Activated CD4-positive, alpha-beta T cell treated with anti-CD3 and anti-CD28 coated beads, Interleukin-2, amount 10 ng/mL, durations not matched to agents 24 days and 14 days (primary cell): ENCODE results near the gene ABHD17A. TPM values are rescaled to one million over a fixed set of nuclear protein-coding genes. Genes with fewer than 3 reads are reported as not detected.

Experiments
- DNase-seq: peaks from one replicate; pipeline ENCODE4 v3.0.0; 2022
- H3K27ac Mint-ChIP-seq: one replicate; pipeline ENCODE4 v1.8.0; 2022; ENCODE audit warnings: mild to moderate bottlenecking, mixed read lengths
- H3K27me3 Mint-ChIP-seq: one replicate; pipeline ENCODE4 v1.8.0; 2022; ENCODE audit warnings: mixed read lengths
- H3K36me3 Mint-ChIP-seq: one replicate; pipeline ENCODE4 v1.8.0; 2022; ENCODE audit warnings: low read depth, mild to moderate bottlenecking, mixed read lengths
- H3K4me1 Mint-ChIP-seq: one replicate; pipeline ENCODE4 v1.8.0; 2021; ENCODE audit warnings: mixed read lengths
- H3K4me3 Mint-ChIP-seq: one replicate; pipeline ENCODE4 v1.8.0; 2022; ENCODE audit warnings: mild to moderate bottlenecking, moderate library complexity, mixed read lengths
- H3K9me3 Mint-ChIP-seq: one replicate; pipeline ENCODE4 v1.8.0; 2021; ENCODE audit warnings: mixed read lengths
- intact Hi-C: fragments of 100-400 bp; cut with micrococcal nuclease; formaldehyde crosslinking; loops from one replicate; pipeline ENCODE4 v1.15.1; 2023
- total RNA-seq: library from RNA; stranded (reverse); gene quantifications from 2 replicates; pipeline ENCODE4 v1.2.3, GENCODE V29; 2022

ABHD17A gene
- total RNA-seq, 1 donor from 2014 or later: 107 TPM

DNA sequence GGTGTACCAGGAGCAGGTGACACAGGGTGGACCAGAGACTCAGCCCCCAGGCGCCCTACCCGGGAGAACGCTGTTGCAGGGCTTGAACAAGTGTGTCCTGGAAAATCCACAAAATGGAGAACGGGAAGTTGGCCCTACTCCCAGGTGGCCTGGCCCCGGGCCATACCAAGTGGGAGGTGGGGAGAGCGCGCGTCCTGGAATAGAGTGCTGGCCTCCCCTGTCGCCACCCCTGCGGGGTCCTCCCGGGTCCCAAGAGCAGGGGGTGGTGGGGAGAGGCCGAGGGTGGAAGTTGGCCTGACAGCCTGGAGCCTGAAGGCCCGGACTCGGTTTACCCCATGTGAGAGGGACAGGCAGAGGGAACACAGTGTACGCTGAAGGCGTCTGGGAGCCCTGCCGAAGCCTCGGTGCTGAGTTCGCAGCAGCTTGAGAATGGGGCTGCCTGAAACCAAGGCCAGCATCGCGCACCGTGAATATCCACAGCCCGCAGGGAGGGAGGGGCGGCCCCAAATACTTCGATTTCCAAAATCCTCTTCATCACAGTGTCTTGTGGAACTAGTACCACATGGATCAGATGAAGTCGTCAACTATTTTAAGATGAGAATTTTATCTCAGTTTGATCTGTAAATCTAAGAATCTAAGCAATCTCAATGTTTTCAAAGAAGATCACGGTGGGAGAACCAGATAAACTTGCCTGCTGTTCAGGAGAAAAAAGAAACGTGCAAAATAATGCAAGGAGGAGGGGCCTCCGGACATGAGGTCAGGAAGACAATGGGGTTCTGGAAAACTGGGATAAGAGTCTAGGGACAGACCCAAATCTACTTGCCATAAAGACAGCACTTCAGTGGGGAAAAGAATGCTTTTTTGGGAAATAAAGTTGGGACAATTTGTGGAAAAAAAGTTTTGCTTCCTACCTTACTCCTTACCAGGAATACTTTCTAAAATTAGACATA lies 11.5 kb downstream of the ABHD17A start:
- Mint-ChIP-seq H3K27ac (peak overlapping the region; percentile 95), H3K27me3 (no peaks in the 10 kb centered on the region), H3K4me1 (peaks cover 19% of the 10 kb centered on the region), H3K4me3 (peak overlapping the region; percentile 99), H3K9me3 (no peaks in the 10 kb centered on the region), H3K36me3 (peaks cover 23% of the 10 kb centered on the region)
- intact Hi-C loops: no loop called here
- no peak for DNase-seq

DNA sequence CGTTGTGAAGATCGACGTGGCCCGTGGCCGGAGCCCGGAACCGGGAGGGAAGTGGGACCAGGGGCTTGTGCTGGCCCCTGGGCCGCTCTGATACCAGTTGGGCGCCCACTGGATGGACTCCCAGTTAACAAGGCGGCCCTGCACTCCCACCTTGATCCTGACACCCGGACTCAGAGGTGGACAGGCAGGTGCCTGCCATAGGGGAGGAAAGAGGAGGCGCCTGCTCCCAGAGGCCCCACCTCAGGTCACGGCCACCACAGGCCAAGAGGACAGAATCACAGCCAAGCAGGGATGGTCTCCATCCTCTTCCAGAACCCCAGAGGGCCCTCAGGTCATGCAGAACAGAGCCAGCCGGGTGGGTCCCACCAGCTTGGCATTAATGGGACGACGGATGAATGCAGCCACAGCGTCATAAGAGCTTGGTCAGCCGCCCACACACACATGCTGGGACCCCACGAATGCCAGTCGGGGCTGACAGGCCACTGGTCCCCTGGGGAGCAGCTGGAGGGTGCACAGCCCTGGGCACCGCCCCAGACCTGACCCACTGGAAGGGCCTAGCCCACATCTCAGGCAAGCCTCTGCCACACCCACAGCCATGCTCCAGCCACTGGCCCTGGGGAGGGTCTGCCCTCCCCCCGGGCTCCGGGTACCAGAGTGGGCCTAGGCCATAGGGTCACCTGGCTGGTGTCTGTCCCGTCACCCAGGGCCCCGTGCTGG lies 12.3 kb downstream of the ABHD17A start:
- DNase-seq: no peak
- Mint-ChIP-seq H3K27ac (no peak overlapping the region), H3K4me3 (peak overlapping the region; percentile 99), H3K9me3 (no peaks in the 10 kb centered on the region), H3K27me3 (no peaks in the 10 kb centered on the region), H3K4me1 (peaks cover 20% of the 10 kb centered on the region), H3K36me3 (peaks cover 23% of the 10 kb centered on the region)
- intact Hi-C loops: no loop called here

DNA sequence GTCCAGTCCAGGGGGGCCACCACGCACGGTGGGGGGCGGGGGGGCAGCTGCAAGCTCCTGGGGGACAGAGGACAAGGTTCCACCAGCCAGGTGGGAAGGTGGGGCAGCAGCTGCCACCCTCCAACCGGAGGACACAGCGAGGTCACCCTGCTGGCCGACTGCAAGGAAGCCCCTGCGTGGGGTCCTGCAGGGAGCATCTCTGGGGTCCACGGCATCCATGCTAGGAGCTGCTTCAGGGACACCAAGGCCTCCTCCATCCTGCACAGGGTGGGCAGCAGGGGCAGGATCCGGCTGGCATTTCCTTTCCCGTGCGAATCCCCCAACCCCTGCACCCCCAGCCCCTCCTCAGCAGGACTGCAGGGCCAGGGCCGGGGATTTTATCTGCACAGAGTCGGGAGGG lies 13.7 kb downstream of the ABHD17A start:
- H3K9me3 Mint-ChIP-seq: no peaks in the 10 kb centered on the region
- intact Hi-C loops: no loop called here
- H3K4me3 Mint-ChIP-seq: no peak overlapping the region
- H3K27ac Mint-ChIP-seq: no peak overlapping the region
- peaks cover 26% of the 10 kb centered on the region for H3K36me3 Mint-ChIP-seq
- H3K4me1 Mint-ChIP-seq: peaks cover 22% of the 10 kb centered on the region
- DNase-seq: no peak
- H3K27me3 Mint-ChIP-seq: no peaks in the 10 kb centered on the region

GRCh38 chr19:1871140-1871597 lies 14.1 kb downstream of the ABHD17A start:
- peaks cover 26% of the 10 kb centered on the region for H3K36me3 Mint-ChIP-seq
- no peaks in the 10 kb centered on the region for H3K9me3 Mint-ChIP-seq
- no peak overlapping the region for H3K27ac Mint-ChIP-seq
- H3K4me1 Mint-ChIP-seq: peaks cover 21% of the 10 kb centered on the region
- intact Hi-C loops: no loop called here
- H3K4me3 Mint-ChIP-seq: no peak overlapping the region
- H3K27me3 Mint-ChIP-seq: no peaks in the 10 kb centered on the region
- no peak for DNase-seq

DNA sequence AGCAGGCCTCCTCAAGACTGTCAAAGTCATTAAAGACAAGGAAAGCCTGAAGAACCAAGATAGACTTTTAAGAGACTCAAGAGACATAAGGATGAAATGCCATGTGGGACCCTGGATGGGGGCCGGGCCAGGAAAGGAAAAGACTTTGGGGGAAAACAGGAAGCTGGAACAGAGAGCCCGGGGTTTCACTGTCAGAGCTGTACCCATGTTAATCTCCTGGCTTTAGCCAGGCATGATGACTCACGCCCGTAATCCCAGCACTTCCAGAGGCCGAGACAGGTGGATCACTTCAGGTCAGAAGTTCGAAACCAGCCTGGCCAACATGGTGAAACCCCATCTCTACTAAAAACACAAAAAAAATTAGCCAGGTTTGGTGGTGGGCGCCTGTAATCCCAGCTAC lies 16.3 kb downstream of the ABHD17A start:
- H3K27me3 Mint-ChIP-seq: no peaks in the 10 kb centered on the region
- no peaks in the 10 kb centered on the region for H3K9me3 Mint-ChIP-seq
- peaks cover 7% of the 10 kb centered on the region for H3K4me1 Mint-ChIP-seq
- H3K36me3 Mint-ChIP-seq: peaks cover 12% of the 10 kb centered on the region
- intact Hi-C loops: no loop called here
- peak overlapping the region; percentile 9 for H3K27ac Mint-ChIP-seq
- no peak for DNase-seq
- no peak overlapping the region for H3K4me3 Mint-ChIP-seq

GRCh38 chr19:1867349-1867724 lies 18.0 kb downstream of the ABHD17A start:
- no peak overlapping the region for H3K27ac Mint-ChIP-seq
- no peaks in the 10 kb centered on the region for H3K27me3 Mint-ChIP-seq
- intact Hi-C loops: no loop called here
- DNase-seq: no peak
- H3K4me3 Mint-ChIP-seq: no peak overlapping the region
- H3K36me3 Mint-ChIP-seq: peaks cover 13% of the 10 kb centered on the region
- H3K4me1 Mint-ChIP-seq: peaks cover 6% of the 10 kb centered on the region
- H3K9me3 Mint-ChIP-seq: no peaks in the 10 kb centered on the region

GRCh38 chr19:1866693-1867348 lies 18.5 kb downstream of the ABHD17A start:
- Mint-ChIP-seq H3K4me3 (no peak overlapping the region), H3K9me3 (no peaks in the 10 kb centered on the region), H3K36me3 (peaks cover 13% of the 10 kb centered on the region), H3K4me1 (peaks cover 6% of the 10 kb centered on the region), H3K27me3 (no peaks in the 10 kb centered on the region), H3K27ac (no peak overlapping the region)
- DNase-seq: no peak
- intact Hi-C loops: no loop called here

DNA sequence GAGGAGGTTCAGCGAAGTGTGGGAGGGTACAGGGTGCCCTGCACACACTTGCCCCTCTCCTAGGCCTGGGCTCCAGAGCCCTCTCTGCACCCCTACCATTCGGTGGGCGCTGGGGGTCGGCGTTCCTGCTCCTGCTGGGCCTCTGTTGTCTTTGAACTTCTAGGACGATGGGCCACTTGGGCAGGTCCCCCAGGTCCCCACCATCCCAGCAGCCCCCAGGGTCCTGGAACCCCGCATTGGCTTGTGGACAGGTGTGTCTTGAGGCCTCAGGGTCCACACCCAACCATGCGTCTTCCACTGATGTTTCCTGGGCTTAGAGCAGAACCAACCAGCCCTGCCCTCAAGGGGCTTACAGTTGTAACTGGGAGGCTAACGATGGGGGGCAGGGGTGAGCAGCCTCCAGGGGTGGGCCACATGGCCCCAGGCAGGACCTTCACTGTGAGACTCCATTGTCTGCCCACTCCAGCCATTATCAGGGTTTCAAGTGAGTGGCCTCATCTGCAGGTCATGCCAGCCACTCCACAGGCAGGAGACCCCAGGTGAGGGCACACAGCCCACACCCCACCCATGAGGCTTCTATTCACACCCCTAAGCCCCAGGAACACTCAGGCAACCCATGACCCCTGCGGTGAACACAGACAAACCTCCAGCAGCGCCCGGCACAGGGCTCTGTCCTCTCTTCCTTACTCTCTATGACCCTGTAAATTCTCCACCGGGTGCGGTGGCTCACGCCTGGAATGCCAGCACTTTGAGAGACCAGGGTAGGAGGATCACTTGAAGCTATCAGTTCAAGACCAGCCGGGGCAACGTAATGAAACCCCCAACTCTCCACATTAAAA lies 19.9 kb downstream of the ABHD17A start:
- peaks cover 10% of the 10 kb centered on the region for H3K36me3 Mint-ChIP-seq
- DNase-seq: peak; percentile 66
- H3K4me3 Mint-ChIP-seq: peak overlapping the region; percentile 83
- intact Hi-C loops: no loop called here
- H3K27ac Mint-ChIP-seq: peak overlapping the region; percentile 78
- H3K9me3 Mint-ChIP-seq: no peaks in the 10 kb centered on the region
- peaks cover 14% of the 10 kb centered on the region for H3K4me1 Mint-ChIP-seq
- no peaks in the 10 kb centered on the region for H3K27me3 Mint-ChIP-seq

GRCh38 chr19:1864480-1865171 lies 20.7 kb downstream of the ABHD17A start:
- intact Hi-C loops: loop anchor here (1.0 to 5.0 kb wide), 5 partner anchors 9 to 233 kb away; partner anchors contain the start of genes ABHD17A, ADAT3, IZUMO4 and MOB3A
- no peaks in the 10 kb centered on the region for H3K9me3 Mint-ChIP-seq

GRCh38 chr19:1863638-1864479 lies 21.4 kb downstream of the ABHD17A start:
- Mint-ChIP-seq H3K9me3 (no peaks in the 10 kb centered on the region), H3K27me3 (no peaks in the 10 kb centered on the region), H3K36me3 (peaks cover 7% of the 10 kb centered on the region), H3K4me1 (peaks cover 16% of the 10 kb centered on the region), H3K27ac (peak overlapping the region; percentile 89), H3K4me3 (peak overlapping the region; percentile 83)
- DNase-seq: peak; percentile 98
- intact Hi-C loops: loop anchor here (1.0 to 5.0 kb wide), 5 partner anchors 9 to 233 kb away; partner anchors contain the start of genes ABHD17A, ADAT3, IZUMO4 and MOB3A

More at GRCh38 chr19:1864480-1865171, 20.7 kb downstream of the ABHD17A start:
- H3K27ac Mint-ChIP-seq: peak overlapping the region; percentile 89
- H3K4me3 Mint-ChIP-seq: peak overlapping the region; percentile 83
- DNase-seq: peak; percentile 91
- peaks cover 14% of the 10 kb centered on the region for H3K4me1 Mint-ChIP-seq
- peaks cover 9% of the 10 kb centered on the region for H3K36me3 Mint-ChIP-seq
- no peaks in the 10 kb centered on the region for H3K27me3 Mint-ChIP-seq

DNA sequence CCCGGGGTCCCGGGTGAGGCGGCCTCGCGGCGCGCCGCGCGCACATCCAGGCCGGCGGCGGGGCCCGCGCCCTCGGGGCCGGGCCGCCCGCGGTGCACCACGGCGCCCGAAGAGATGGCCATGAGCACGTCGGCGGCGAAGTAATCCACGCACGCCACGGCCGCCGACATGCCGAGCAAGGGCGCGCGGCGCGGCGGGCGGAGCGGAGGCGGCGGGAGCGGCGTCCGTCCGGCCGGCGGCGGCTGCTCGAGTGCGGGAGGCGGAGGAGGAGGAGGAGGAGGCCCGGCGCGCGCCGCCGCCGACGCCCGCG lies 22.0 kb downstream of the ABHD17A start, which contains the start of gene KLF16:
Gene KLF16 (minus strand): TSS at position 252 of the 310 bp plus-strand sequence. CDS start 82 bp downstream, at position 170.
- no peaks in the 10 kb centered on the region for H3K27me3 Mint-ChIP-seq
- intact Hi-C loops: loop anchor here (5.0 kb wide), 1 partner anchor 234 kb away; the partner anchor contains the start of genes IZUMO4 and MOB3A
- H3K27ac Mint-ChIP-seq: peak within 1 kb of the TSS; percentile 91
- no peak for DNase-seq
- H3K4me1 Mint-ChIP-seq: peaks cover 19% of the 10 kb centered on the region
- peaks cover 6% of the 10 kb centered on the region for H3K36me3 Mint-ChIP-seq
- no peaks in the 10 kb centered on the region for H3K9me3 Mint-ChIP-seq
- peak within 1 kb of the TSS; percentile 88 for H3K4me3 Mint-ChIP-seq
